ENCODE results near the gene MED14.

The MED14 gene

DNA sequence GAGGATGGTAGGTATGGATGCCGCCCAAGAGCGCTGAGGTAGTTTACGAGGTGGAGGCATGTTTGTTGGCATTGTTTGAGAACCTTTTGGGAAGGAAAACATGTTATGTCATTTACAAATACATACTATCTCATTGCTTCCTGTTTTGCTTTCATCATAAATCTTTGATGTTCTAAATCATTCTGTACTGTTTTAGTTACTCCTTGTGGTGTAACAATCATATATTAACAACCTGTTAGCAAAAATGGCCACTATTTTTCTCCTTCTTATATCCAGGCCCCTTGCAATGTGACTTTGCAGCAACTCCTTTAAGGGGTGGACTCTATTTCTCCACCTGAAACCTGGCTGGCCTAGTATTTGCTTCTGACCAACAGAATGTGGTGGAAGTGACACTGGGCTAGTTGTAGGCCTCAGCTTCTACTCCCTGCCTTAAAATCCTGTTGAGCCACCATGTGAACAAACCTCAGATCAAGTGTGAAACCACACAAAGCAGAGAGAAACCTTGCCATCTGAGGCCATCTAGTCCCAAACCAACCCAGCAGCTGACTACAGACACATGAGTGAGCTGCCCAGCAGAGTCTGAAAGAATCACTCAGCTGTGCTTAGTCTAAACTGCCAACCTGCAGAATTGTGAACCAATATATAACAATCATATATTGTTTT is 72.1 kb downstream of the MED14 start:
- DNase-seq = no peak

DNA sequence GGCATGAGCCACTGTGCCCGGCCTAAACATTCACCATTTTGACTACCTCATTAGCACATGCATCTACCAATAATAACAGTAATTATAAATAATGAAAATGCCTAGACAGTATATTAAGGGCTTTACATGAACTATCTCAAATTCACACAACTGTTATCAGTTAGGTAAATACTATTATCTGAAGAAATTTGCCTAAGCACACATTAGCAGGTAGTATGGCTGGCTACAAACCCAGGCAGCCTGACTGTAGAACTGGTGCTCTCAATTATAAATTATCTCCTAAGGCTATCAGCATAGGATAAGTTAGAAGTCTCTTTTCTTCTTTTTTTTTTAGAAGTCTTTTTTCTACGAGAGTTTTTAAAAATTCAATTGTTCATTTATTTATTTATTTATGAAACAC is 73.9 kb downstream of the MED14 start:
- DNase-seq = no peak

DNA sequence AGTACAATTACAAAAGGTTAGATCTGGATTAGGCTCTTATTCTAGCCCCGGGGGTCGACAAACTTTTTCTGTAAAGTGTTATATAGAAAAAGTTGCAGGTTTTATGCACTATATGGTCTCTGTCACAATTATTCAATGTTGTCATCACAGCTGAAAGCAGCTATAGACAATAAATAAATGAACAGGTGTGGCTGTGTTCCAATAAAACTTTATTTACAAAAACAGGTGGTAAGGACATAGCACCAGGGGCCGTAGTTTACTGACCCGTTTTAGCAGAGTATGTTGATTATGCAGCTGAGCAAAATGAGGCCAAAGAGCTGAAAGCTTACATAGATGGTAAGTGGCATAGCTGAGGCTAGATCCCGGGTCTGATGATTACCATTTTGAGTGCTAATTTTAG is 75.0 kb downstream of the MED14 start:
- no peak for DNase-seq

DNA sequence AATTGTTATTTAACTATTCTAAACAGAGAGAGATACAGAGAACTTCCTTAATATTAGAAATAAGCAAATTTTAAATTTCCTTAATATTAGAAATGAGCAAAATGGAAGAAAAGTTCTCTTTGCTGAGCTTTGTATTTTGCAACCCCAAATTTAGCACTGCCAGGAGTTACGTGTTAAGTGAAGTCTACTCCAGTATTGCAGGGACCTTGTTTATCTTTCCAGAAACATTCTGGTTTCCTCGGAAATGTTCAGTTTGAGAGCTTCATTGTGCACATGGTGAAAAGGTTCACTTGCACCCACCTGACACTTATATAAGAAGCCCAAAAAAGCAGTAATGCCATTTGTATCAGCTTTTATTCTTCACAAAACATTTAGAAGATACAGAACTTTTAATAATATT is 81.8 kb downstream of the MED14 start:
- DNase-seq = no peak

DNA sequence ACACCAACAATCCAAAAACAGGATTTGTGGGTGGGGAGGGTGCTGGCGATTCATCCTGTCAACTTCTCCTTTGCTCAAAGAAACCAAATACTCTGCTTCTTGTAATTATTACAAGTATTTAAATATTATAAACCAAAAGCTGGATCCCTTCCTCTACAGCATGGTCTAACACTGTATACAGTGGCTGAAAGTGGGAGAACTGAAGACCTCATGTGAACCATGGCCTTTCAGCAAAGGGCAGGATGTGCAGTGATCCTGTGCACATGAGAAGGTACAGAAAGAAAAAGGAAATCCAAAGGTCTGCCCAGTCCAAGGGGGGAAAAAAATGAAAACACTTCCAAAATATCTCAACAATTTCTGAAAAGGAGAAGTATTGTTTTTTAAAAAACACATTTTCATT is 82.7 kb downstream of the MED14 start:
- DNase-seq = no peak

DNA sequence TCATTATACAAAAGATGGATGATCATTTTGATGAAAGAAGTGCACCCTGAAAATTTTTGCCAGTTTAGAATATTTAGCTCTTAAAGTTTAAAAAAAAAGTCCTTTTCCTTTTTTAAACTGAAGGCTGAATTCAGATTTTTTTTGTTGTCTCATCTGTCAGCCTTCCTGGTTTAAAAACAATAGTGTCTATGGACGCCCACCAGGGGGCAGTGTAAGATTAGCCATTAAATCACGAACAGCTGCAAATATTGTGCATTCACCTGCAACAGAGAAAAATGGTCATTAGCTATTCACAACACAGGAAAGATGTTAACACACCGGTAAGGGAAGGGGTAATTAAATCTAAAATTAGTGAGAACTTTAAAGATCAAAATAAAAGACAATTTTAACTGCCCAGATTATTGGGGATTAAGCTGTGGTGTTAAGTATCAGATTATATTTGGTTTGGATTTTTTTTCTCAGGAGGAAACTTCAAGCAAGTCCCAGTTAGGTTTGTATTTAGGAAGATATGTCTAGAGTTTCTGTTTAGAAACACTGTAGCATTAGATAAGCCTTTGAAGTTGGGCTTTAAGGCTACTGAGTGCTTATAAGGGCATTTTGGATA is 83.6 kb downstream of the MED14 start:
- peak; percentile 44 for DNase-seq

DNA sequence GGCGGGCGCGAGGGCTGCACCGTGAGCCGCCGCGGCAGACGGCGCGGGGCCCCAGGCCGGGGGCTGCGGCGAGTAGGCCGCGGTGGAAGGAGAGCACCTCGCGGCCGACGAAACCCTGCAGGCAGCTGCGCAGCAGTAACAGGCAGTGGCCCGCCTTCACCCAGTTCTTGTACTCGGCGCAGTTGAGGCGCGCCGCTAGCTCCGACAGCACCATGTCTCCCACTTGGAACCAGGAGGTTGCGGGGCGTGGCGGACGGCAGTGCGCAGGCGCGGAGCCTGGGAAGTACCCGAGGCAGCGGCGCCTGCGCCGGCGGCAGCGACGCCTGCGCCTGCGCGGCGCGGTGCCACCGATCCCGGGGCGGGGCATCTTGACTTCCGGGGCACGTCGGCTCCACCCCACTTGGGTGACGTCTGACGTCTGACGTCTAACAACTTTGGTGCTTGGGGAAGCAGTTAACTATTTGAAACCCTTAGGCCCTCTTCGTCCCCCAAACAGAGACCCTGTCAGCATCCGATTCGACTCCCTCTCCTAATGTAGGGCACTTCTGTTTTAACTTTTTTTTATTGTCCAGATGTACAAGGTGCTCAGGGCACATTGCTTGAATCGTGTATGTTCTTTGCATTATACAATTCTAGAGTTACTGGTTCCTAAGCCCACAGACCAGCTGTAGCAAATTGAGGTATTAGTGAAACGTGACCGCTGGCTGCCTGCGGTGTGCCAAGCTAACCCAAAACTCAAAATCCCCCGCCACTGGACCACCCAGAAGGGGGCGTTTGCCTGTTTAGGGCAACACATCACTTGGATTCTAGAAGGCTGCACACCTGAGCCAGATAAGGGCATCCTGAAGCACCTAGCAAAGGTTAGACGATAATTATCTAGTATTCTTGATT is 87.8 kb downstream of the MED14 start, which contains the start of gene CXorf38:
Gene CXorf38, minus strand, starts transcription at position 255 of the 891 bp plus-strand sequence. Its CDS starts 41 bp downstream, at position 214.
- peak; percentile 88 for DNase-seq

DNA sequence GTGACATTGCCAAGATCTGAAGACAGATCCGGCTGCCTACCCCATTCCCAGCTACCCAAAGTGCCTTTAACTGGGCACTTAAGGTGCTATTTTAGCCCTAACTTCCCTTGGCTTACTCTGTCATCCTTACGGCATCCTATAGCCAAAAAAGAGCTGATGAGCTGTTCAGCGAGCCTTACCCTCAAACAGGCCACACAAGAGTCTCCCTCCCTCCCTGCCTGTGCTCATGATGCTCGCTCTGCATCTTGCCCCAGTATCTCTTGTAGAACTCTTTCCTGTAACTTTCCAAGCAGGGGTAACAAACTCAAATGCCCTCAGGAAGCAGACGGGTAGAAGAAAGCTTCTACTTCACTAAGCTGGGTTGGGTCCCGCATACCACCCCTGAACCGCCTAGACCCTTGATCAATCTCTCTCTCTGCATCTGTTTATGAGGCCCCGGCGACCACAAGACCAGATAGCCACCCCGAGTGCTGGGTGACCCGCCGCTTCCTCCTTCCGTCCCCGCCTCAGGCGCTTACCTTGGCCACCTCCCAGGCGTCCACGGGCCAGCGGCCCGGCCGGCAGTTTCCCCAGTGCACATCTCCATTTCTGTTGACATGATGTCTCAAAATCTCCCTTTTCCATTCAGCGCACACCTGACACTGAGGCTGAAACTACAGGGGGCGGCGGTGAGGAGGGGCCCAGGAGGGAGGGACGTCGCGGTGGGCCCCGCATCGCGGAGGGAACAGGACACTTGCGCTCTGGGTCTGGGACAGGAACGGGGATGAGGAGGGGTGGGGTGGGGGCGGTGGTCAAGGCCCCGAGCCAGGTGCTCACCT is 88.6 kb downstream of the MED14 start:
- DNase-seq = peak; percentile 14

DNA sequence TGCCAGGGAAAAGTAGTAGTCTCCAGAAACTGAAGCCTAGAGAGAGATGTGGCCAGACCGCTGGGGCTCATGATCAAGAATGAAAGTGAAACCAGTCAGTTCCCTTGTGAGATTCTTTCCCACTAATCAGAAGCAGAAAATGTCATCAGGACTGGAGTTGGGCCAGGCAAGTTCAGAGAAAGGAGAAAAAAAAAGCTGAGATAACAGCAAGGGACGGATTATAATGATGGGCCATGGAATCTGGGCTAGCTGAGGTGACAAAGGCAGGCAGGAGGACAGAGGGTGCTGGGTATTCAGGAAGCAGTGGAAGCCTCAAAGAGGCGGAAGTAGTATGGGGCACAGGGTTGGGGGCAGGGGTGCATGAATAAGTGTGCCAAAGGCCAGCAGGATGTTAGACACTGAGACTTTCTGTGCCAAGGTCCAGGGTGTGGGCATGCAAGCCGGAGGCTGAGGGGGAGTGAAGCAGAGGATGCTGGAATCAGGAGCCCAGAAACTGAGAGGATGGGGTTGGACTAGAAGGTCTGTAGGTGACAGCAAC is 90.5 kb downstream of the MED14 start:
- DNase-seq = peak; percentile 67

DNA sequence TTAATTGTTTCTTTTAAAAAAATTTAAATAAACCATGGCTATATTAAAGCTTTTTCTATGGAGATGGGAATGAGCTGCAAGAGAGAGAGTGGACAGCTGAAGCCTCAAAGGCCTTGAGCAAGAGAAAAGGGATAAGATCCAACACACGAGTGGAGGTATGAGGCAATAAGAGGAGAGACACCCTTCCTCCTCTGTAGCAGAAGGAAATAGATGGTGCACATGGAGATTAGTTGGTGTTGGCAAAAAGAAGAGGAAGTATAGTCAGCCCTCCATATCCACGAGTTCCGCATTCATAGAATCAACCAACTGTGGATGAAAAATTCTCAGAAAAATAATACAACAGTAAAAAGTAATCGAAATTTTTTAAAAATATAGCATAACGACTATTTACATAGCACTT is 91.2 kb downstream of the MED14 start:
- peak; percentile 16 for DNase-seq

DNA sequence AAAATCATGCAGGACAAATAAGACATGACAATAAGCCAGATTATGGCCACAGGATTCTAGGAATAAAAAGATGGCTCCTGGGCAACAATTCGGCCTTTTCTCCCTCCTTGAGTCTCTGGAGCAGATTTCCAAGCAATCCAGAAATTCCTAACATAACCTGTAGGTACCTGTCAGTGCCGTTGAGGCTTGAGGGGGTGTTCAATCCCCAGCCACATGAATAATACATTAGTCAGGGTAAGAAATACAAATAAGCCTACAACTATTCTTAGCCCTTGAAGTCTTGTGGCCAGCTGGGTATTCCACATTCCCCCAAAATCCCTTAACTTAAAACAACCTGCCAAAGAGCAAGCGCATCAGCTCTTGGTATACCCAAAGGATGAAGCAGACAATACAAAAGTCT is 97.7 kb downstream of the MED14 start:
- DNase-seq = no peak

DNA sequence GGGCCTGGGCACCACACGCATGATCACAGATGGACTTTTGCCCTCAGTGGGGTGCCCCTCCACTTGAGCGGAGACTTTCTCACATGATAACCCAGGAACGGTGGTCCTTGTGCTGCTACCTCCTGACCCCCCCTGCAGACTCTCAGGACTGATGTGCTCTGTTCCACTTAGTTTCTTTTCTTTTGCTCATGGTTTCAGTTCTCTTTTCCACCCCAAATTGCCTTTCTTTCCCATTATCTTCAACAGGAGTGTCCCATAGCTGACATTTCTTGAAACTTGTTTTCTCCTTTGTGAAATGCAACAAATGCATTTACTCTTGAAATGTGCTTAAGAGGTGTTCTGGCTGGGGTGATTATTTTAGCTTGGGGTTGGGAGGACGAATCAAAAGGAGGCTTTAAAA is 103.1 kb downstream of the MED14 start:
- no peak for DNase-seq

DNA sequence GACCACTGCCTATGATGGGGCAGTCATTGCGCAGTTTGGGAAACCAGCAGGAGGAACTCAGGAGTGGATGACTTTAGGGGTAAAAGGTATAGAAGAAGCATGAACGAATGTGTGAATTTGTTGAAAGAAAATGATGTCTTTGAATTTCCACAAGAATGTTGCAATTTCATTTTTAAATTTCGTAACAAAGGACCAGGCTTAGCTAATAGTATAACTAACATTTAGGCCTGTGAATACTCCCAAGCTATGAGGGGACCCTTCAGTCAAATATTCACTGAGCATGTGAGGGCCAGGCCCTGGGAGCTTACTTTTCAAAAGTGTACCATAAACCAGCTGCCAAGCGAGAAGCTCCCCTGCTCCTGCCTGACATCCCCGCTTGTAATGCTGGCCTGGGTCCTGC is 106.8 kb downstream of the MED14 start:
- DNase-seq = no peak

DNA sequence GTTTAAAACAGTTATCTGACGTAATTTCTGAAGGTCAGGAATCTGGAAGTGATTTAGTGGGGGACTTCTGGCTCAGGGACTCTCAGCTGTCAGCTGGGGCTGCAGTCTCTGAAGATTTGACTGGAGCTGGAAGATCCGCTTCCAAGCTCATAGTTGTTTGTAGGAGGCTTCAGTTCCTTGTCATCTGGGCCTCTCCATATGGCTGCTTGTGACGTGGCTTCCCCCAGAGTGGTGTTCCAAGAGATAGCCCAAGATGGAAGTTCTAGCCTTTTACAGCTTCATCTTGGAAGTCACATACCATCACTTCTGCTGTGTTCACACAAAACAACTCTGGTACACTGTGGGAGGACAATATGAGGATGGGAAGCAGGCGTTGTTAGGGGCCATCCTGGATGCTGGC is 110.0 kb downstream of the MED14 start:
- no peak for DNase-seq

DNA sequence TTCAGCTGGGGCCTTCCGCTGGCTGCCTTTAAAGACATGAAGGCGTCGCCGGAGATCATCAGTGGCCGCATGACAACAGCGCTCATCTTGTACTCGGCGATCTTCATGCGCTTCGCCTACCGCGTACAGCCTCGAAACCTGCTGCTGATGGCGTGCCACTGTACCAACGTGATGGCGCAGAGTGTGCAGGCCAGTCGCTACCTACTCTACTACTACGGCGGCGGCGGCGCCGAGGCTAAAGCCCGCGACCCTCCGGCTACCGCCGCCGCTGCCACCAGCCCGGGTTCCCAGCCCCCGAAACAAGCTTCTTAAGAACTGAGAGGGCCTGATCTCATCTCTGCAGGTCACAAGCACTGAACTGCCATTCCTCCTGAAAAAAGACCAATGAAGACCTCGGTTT is 111.7 kb downstream of the MED14 start:
- no peak for DNase-seq

DNA sequence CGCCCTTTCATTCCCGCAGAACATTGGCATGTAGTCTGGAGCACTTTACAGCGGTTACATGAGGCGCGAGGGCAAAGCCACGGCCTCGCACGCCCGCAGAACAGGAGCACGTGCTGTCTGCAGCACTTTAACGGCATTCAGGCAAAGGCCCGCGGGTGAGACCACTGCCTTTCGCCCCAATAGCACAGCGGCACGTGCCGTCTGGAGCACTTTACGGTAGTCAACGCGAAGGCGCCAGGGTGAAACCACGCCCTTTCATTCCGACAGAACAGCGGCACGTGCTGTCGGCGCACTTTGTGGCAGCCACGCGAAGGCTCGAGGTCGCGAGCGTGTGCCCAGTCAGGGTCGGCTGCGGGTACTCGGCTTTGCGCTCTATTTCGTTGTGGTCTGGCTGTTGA is 112.2 kb downstream of the MED14 start, which contains the start of gene MPC1L:
Gene MPC1L, plus strand, starts transcription at position 290 of the 398 bp plus-strand sequence. CDS start 138 bp downstream, outside the sequence.
- DNase-seq = no peak

DNA sequence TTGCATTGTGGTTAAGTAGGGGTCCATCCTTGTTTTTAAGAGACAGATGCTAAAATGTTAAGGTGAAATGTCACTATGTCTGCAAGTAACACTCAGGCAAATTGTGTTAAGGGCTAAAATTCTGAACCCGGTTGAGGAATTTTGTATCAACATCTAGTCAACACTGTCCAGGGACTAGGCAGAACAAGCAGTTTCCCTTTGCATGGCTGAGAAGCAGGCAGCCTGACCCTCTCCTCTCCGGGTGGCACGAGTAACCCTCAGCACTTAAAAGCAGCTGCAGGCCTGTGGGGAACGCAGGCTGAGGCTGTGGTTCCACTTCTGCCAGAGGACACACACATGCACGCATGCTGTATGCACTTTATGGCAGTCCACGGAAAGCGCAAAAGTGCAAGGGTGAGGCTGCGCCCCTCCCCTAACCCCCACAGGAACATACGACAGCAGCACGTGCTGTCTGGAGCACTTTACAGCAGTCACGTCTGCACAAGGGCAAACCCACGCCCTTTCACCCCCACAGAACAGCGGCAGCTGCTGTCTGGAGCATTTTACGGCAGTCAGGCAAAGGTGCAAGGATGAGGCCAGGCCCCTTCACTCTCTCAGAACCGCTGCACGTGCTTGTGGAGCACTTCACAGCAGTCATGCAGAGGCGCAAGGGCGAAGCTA is 112.7 kb downstream of the MED14 start:
- DNase-seq = no peak

DNA sequence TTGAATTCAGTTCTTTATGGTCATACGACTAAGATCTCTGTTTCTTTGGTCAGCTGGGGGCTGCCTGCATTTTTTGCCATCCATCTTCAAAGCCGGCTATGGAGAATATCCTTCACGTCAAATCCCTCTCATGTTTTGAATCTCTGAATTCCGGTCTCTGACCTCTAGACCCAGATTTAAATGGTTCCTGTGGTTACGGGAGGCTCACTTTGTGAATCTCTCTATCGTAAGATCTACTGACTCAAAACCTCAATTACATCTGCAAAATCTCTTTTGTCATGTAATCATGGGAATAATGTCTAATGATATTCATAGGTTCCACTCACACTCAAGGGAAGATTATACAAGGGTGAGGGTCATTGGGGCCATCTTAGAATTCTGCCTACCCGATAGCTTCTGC is 117.8 kb downstream of the MED14 start:
- no peak for DNase-seq

DNA sequence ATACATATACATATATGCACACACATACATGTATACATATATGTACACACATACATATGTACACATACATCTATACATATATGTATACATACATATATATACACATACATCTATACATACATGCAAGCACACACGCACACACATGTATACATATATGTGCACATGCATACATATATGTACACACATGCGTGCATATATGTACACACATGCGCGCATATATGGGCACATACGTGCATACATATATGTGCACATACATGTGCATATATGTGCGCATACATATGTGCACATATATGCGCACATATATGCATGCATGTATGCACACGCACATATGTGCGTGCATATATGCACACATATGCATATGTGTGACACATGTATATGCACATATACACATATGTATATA is 119.4 kb downstream of the MED14 start:
- DNase-seq = no peak

DNA sequence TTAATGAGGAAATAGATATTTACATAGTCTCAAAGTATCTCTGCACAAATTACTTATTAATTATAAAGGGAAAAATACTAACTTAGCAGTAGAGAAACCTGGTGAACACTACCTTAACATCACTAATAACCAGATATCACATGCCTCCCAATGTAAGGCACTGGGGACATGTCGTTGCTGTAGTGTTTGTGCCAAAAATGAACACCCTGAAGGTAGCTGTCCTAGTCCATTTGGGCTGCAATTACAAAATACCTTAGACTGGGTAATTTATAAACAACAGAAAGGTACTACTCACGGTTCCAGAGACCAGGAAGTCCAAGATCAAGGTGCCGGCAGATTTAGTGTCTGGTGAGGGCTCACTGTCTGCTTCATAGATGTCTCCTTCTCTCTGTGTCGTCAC is 122.8 kb downstream of the MED14 start:
- DNase-seq = no peak

DNA sequence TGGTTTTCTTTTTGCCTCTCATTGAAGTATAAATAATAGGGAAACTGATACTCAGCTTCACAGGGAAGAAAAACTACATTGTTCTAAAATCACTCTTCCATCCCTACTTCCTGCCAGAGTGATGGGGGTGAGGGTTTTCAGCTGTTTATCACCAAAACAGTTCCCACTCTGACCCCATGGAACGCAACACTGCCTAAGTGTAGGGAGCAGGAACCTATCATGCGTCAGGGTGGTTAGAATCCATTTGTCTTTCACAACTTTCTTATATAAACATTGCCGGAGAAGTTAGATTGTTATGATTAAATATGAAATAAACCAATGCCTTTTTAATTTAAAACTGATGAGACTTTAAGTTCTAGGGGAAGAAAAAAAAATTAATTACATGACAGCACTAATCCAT is 128.0 kb downstream of the MED14 start:
- DNase-seq = no peak

DNA sequence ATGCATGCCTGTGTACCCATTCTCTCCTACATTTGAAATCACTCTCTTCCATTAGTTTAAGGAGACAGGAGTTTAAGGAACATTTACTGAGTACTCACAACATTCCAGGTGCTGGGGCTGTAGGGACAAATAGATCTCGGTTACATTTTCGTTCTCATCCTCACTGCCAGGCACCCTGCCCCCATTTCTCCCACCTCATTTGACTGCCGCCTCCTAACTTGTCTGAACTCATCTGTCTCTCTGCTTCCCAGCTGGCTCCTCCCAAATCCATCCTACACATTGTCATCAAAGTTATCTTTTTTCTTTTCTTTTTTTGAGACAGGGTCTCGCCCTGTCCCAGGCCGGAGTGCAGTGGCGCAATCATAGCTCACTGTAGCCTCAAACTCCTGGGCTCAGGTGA is 131.9 kb downstream of the MED14 start:
- DNase-seq = no peak

All from fibroblast of skin of abdomen (primary cell).